HG02678 (cell line): ENCODE results near the gene EDEM1.

ENCODE experiments used
- ATAC-seq: cut with Tn5 transposase; IDR thresholded peaks from one replicate; pipeline ENCODE4 v1.9.1; 2021; ENCODE audit warnings: mild to moderate bottlenecking, moderate library complexity; ENCODE audit not compliant: unreplicated experiment

The EDEM1 gene

GRCh38 chr3:5197470-5198312 lies 10.2 kb downstream of the EDEM1 start:
- peak; percentile 70 for ATAC-seq

GRCh38 chr3:5198313-5198677 lies 10.8 kb downstream of the EDEM1 start:
- no peak for ATAC-seq

- peak; percentile 41 for ATAC-seq
Observed at GRCh38 chr3:5198986-5199731, 11.7 kb downstream of the EDEM1 start.

- no peak for ATAC-seq
Observed at GRCh38 chr3:5201536-5201935, 14.0 kb downstream of the EDEM1 start.

- no peak for ATAC-seq
Observed at GRCh38 chr3:5202222-5202621, 14.7 kb downstream of the EDEM1 start.

GRCh38 chr3:5205165-5205941 lies 17.8 kb downstream of the EDEM1 start:
- peak; percentile 99 for ATAC-seq

GRCh38 chr3:5210926-5211325 lies 23.4 kb downstream of the EDEM1 start:
- ATAC-seq = no peak

- no peak for ATAC-seq
Observed at GRCh38 chr3:5212628-5213573, 25.4 kb downstream of the EDEM1 start.

- no peak for ATAC-seq
Observed at GRCh38 chr3:5213574-5213966, 26.1 kb downstream of the EDEM1 start.

- no peak for ATAC-seq
Observed at GRCh38 chr3:5214352-5214751, 26.8 kb downstream of the EDEM1 start.

GRCh38 chr3:5217824-5218595 lies 30.5 kb downstream of the EDEM1 start:
- ATAC-seq = no peak

- ATAC-seq = no peak
Observed at GRCh38 chr3:5218815-5219214, 31.3 kb downstream of the EDEM1 start.

- ATAC-seq = no peak
Observed at GRCh38 chr3:5219216-5219615, 31.7 kb downstream of the EDEM1 start.

- no peak for ATAC-seq
Observed at GRCh38 chr3:5220193-5220592, 32.7 kb downstream of the EDEM1 start.

- ATAC-seq = no peak
Observed at GRCh38 chr3:5220667-5221431, 33.3 kb downstream of the EDEM1 start.

- ATAC-seq = no peak
Observed at GRCh38 chr3:5221701-5222100, 34.2 kb downstream of the EDEM1 start.

- ATAC-seq = no peak
Observed at GRCh38 chr3:5222283-5223005, 34.9 kb downstream of the EDEM1 start.

- no peak for ATAC-seq
Observed at GRCh38 chr3:5226783-5227182, 39.3 kb downstream of the EDEM1 start.
